ENCODE data around the gene CSF2. TPM values are rescaled to one million over a fixed set of nuclear protein-coding genes. Genes with fewer than 3 reads are reported as not detected.

The CSF2 gene
- total RNA-seq, 1 donor from 2014 or later, result not detected

- Histone ChIP-seq H3K36me3 (ENCODE audit: control insufficient read depth, insufficient read depth, low read length) (no peaks in the 10 kb centered on the region), H3K4me3 (ENCODE audit: low read depth, low read length) (no peak overlapping the region), H3K27me3 (ENCODE audit: control insufficient read depth, insufficient read depth, low read length) (no peaks in the 10 kb centered on the region)
- no peak for TF ChIP-seq CTCF (IDR thresholded peaks at IDR 0.05; ENCODE audit: insufficient read depth, low read length, severe bottlenecking)
- no peak for DNase-seq (ENCODE audit: low read depth)
- no peak for FAIRE-seq
Observed at GRCh38 chr5:132099905-132100304, 26.3 kb downstream of the CSF2 start.

GRCh38 chr5:132100672-132101261, 27.2 kb downstream of the CSF2 start:
- FAIRE-seq, result no peak
- DNase-seq (ENCODE audit: low read depth), result no peak
- Histone ChIP-seq H3K27me3 (ENCODE audit: control insufficient read depth, insufficient read depth, low read length) (no peaks in the 10 kb centered on the region), H3K36me3 (ENCODE audit: control insufficient read depth, insufficient read depth, low read length) (no peaks in the 10 kb centered on the region), H3K4me3 (ENCODE audit: low read depth, low read length) (no peak overlapping the region)
- no peak for TF ChIP-seq CTCF (IDR thresholded peaks at IDR 0.05; ENCODE audit: insufficient read depth, low read length, severe bottlenecking)

GRCh38 chr5:132101385-132101880, 27.8 kb downstream of the CSF2 start:
- FAIRE-seq, result no peak
- H3K27me3 ChIP-seq (ENCODE audit: control insufficient read depth, insufficient read depth, low read length), result no peaks in the 10 kb centered on the region
- TF ChIP-seq CTCF (IDR thresholded peaks at IDR 0.05; ENCODE audit: insufficient read depth, low read length, severe bottlenecking), result no peak

GRCh38 chr5:132102101-132102701, 28.6 kb downstream of the CSF2 start:
- Histone ChIP-seq H3K4me3 (ENCODE audit: low read depth, low read length) (no peak overlapping the region), H3K27me3 (ENCODE audit: control insufficient read depth, insufficient read depth, low read length) (no peaks in the 10 kb centered on the region), H3K36me3 (ENCODE audit: control insufficient read depth, insufficient read depth, low read length) (no peaks in the 10 kb centered on the region)
- TF ChIP-seq CTCF (IDR thresholded peaks at IDR 0.05; ENCODE audit: insufficient read depth, low read length, severe bottlenecking), result no peak
- no peak for DNase-seq (ENCODE audit: low read depth)
- FAIRE-seq, result no peak

More at GRCh38 chr5:132101385-132101880, 27.8 kb downstream of the CSF2 start:
- Histone ChIP-seq H3K36me3 (ENCODE audit: control insufficient read depth, insufficient read depth, low read length) (no peaks in the 10 kb centered on the region), H3K4me3 (ENCODE audit: low read depth, low read length) (no peak overlapping the region)
- no peak for DNase-seq (ENCODE audit: low read depth)

GRCh38 chr5:132102944-132103331, 29.3 kb downstream of the CSF2 start:
- no peaks in the 10 kb centered on the region for H3K27me3 ChIP-seq (ENCODE audit: control insufficient read depth, insufficient read depth, low read length)
- no peak for FAIRE-seq
- TF ChIP-seq CTCF (IDR thresholded peaks at IDR 0.05; ENCODE audit: insufficient read depth, low read length, severe bottlenecking), result no peak
- no peak for DNase-seq (ENCODE audit: low read depth)
- no peaks in the 10 kb centered on the region for H3K36me3 ChIP-seq (ENCODE audit: control insufficient read depth, insufficient read depth, low read length)
- no peak overlapping the region for H3K4me3 ChIP-seq (ENCODE audit: low read depth, low read length)

Measured in bronchial epithelial cell (primary cell).